ENCODE measurements around the gene OR5AR1.
"Not testable (repeated sequence)": the region's sequence is repeated elsewhere in the genome, so short reads cannot be mapped to it uniquely, and the experiment has no call there.

OR5AR1 gene

GRCh38 chr11:56663386-56663785 is at the start of gene OR5AR1:
Gene OR5AR1 (plus strand): TSS chr11:56663686. CDS start chr11:56663686, 0 bp downstream.
- no peak for DNase-seq

GRCh38 chr11:56624661-56625110 is 38.8 kb upstream of the OR5AR1 start:
- no peak for DNase-seq

GRCh38 chr11:56625946-56626345 is 37.5 kb upstream of the OR5AR1 start:
- no peak for DNase-seq

GRCh38 chr11:56632329-56632728 is 31.2 kb upstream of the OR5AR1 start:
- DNase-seq, result no peak

- DNase-seq, result no peak
Measured at GRCh38 chr11:56636861-56637260, 26.6 kb upstream of the OR5AR1 start.

- DNase-seq, result no peak
Measured at GRCh38 chr11:56637500-56637899, 26.0 kb upstream of the OR5AR1 start.

- no peak for DNase-seq
Measured at GRCh38 chr11:56642339-56642738, 21.1 kb upstream of the OR5AR1 start, which contains the start of gene OR5AP2. Gene OR5AP2 (minus strand): TSS chr11:56642439. CDS start chr11:56642439, 0 bp downstream.

- no peak for DNase-seq
Measured at GRCh38 chr11:56659755-56660154, 3.7 kb upstream of the OR5AR1 start.

GRCh38 chr11:56670984-56671383 is 7.5 kb downstream of the OR5AR1 start:
- no peak for DNase-seq

- DNase-seq, result no peak
Measured at GRCh38 chr11:56688554-56689100, 25.1 kb downstream of the OR5AR1 start.

GRCh38 chr11:56691179-56691578 is 27.7 kb downstream of the OR5AR1 start:
- not testable (repeated sequence) for DNase-seq

GRCh38 chr11:56693428-56693827 is 29.9 kb downstream of the OR5AR1 start:
- DNase-seq, result no peak

- no peak for DNase-seq
Measured at GRCh38 chr11:56698795-56699194, 35.3 kb downstream of the OR5AR1 start, which contains the start of gene OR9G1. Gene OR9G1 (plus strand): TSS chr11:56699095. CDS start chr11:56700388, 1,293 bp downstream.

- no peak for DNase-seq
Measured at GRCh38 chr11:56700242-56700913, 36.9 kb downstream of the OR5AR1 start.

- DNase-seq, result no peak
Measured at GRCh38 chr11:56700914-56701485, 37.5 kb downstream of the OR5AR1 start.

- no peak for DNase-seq
Measured at GRCh38 chr11:56705784-56706396, 42.4 kb downstream of the OR5AR1 start.

GRCh38 chr11:56706486-56706885 is 43.0 kb downstream of the OR5AR1 start:
- DNase-seq, result no peak

GRCh38 chr11:56714206-56714605 is 50.7 kb downstream of the OR5AR1 start:
- no peak for DNase-seq

Measured in stimulated activated CD4-positive, alpha-beta T cell treated with anti-CD3 and anti-CD28 coated beads, Interleukin-1b, Interleukin-23, amount 100 ng/mL, for 48 hours (primary cell).